HepG2 (cell line): ENCODE measurements around the gene AKNA. TPM values are rescaled to one million over a fixed set of nuclear protein-coding genes. Genes with fewer than 3 reads are reported as not detected.
A peak's percentile ranks its signal among the peaks of the same experiment; 100 is the strongest.

Source experiments
- ATAC-seq: fragments of 200-7000 bp; cut with Tn5 transposase; 3 replicates; pipeline ENCODE4 v1.9.1; 2020; ENCODE audit warnings: mild to moderate bottlenecking, moderate library complexity
- BruUV-seq: library from RNA; stranded (reverse); fragments of 400-500 nt; replicated peaks from 2 replicates; lab custom pipeline; 2021; lab: Mats Ljungman, UMichigan
- CTCF ChIA-PET: fragments of 300-600 bp; formaldehyde crosslinking; extraction: SDS; loops from one replicate; lab custom pipeline; 2021; ENCODE audit warnings: low total read pairs, inconsistent platforms, low intra/inter-chr PET ratio; lab: Yijun Ruan, JAX
- POLR2A ChIA-PET: fragments of 350-600 bp; sonication (Branson Sonifier 250); formaldehyde crosslinking; loops from one replicate; lab custom pipeline; 2020; ENCODE audit warnings: antibody characterized with exemption, inconsistent platforms; lab: Yijun Ruan, JAX
- DNase-seq: peaks from one replicate; pipeline ENCODE4 v3.0.0-alpha.2; 2015; ENCODE audit warnings: low spot score
- FAIRE-seq: peaks from 3 replicates; lab custom pipeline; 2011; peaks lifted over from hg19 to GRCh38; lab: Jason Lieb, UNC
- H2AFZ ChIP-seq: one replicate; pipeline ENCODE4 v1.6.1; 2011; ENCODE audit warnings: low read length, inconsistent platforms
- H3K27ac ChIP-seq: fragments of 300-600 bp; 3 replicates; pipeline ENCODE4 v1.8.0; 2011; ENCODE audit warnings: mixed run types, mild to moderate bottlenecking, mixed read lengths, low read length, inconsistent platforms; ENCODE audit not compliant: insufficient read depth; ENCODE audit errors: extremely low read length
- H3K27me3 ChIP-seq, 2 experiments: fragments of 200-600 bp in 1 of 2; 2 replicates in 1 of 2; 3 replicates in 1 of 2; pipeline versions ENCODE4 v1.6.0 to v1.8.0; 2011; ENCODE audit warnings: low read length in 2 of 2, mild to moderate bottlenecking in 2 of 2, moderate library complexity in 2 of 2, inconsistent platforms in 1 of 2; ENCODE audit not compliant: insufficient read depth in 2 of 2, control insufficient read depth in 1 of 2
- H3K36me3 ChIP-seq, 2 experiments: fragments of 200-600 bp in 1 of 2; replicated peaks in 1 of 2; 2 replicates in 1 of 2; 3 replicates in 1 of 2; pipeline versions ENCODE4 v1.5.1 to v1.8.0; 2011; ENCODE audit warnings: low read length in 2 of 2, inconsistent platforms in 1 of 2; ENCODE audit not compliant: insufficient read depth in 2 of 2, control insufficient read depth in 1 of 2
- H3K4me1 ChIP-seq: 2 replicates; pipeline ENCODE4 v1.5.1; 2012; ENCODE audit warnings: low read length, inconsistent platforms; ENCODE audit not compliant: insufficient read depth
- H3K4me2 ChIP-seq: 2 replicates; pipeline ENCODE4 v1.6.0; 2011; ENCODE audit warnings: low read depth, low read length, inconsistent platforms
- H3K4me3 ChIP-seq, 3 experiments: fragments of 200-600 bp in 1 of 3; sonication (generic), shearing (Covaris generic) in 1 of 3; replicated peaks in 1 of 3; 2 replicates each; pipeline ENCODE4 v1.5.1; 2011 to 2016; ENCODE audit warnings: low read length in 3 of 3, inconsistent platforms in 2 of 3, low read depth in 2 of 3, mild to moderate bottlenecking in 2 of 3, control low read depth in 1 of 3, mixed read lengths in 1 of 3; ENCODE audit not compliant: insufficient read depth in 1 of 3
- H3K79me2 ChIP-seq: one replicate; pipeline ENCODE4 v1.6.1; 2011; ENCODE audit warnings: low read length, inconsistent platforms; ENCODE audit not compliant: insufficient read depth
- H3K9ac ChIP-seq: 2 replicates; pipeline ENCODE4 v1.6.0; 2011; ENCODE audit warnings: mild to moderate bottlenecking, low read depth, low read length, inconsistent platforms; ENCODE audit not compliant: insufficient read depth
- H3K9me3 ChIP-seq: 2 replicates; pipeline ENCODE4 v1.5.1; 2012; ENCODE audit warnings: mild to moderate bottlenecking, low read length
- H4K20me1 ChIP-seq: 2 replicates; pipeline ENCODE4 v1.6.0; 2011; ENCODE audit warnings: inconsistent platforms, mild to moderate bottlenecking, low read length, moderate library complexity; ENCODE audit not compliant: insufficient read depth
- AGO1 ChIP-seq: fragments of 200-400 bp; formaldehyde crosslinking; IDR thresholded peaks from 2 replicates; pipeline ENCODE4 v1.6.1; 2017; ENCODE audit warnings: mild to moderate bottlenecking, low read depth, low read length, moderate library complexity; ENCODE audit not compliant: poor library complexity, severe bottlenecking
- AKAP8 ChIP-seq: sonication (generic); formaldehyde crosslinking; IDR thresholded peaks from 2 replicates; pipeline ENCODE4 v1.5.1; 2020; ENCODE audit warnings: mild to moderate bottlenecking, missing genetic modification reagents
- SMC3 ChIP-seq: IDR thresholded peaks from 2 replicates; pipeline ENCODE4 v1.6.1; 2011; ENCODE audit warnings: low read length, improper control_type of control experiment
- ZMYM2 ChIP-seq: sonication (generic); formaldehyde crosslinking; IDR thresholded peaks from 2 replicates; pipeline ENCODE4 v1.8.0; 2022; ENCODE audit warnings: mild to moderate bottlenecking, missing genetic modification reagents
- ZNF564 ChIP-seq: sonication (generic); formaldehyde crosslinking; IDR thresholded peaks from 2 replicates; pipeline ENCODE4 v1.8.1; 2023; ENCODE audit warnings: mild to moderate bottlenecking, missing genetic modification reagents
- WGBS: methylation state at CpG from one replicate; pipeline ENCODE4 v1.1.6; 2017; ENCODE audit warnings: low lambda C conversion rate; 5-methylcytosine and 5-hydroxymethylcytosine counted together
- in situ Hi-C: cut with HindIII; loops from 2 replicates; pipeline ENCODE4 v1.10.0; 2017; ENCODE audit warnings: low pct_unique_long_range_greater_than_20kb; ENCODE audit not compliant: extremely low pct_ligation_motif_present
- intact Hi-C: fragments of 100-400 bp; cut with micrococcal nuclease; formaldehyde crosslinking; loops from one replicate; pipeline ENCODE4 v1.10.0; 2022; ENCODE audit not compliant: unreplicated experiment
- polyA plus RNA-seq, 8 experiments: library from polyadenylated mRNA; depleted of rRNA in 3 of 8; stranded (reverse) in 7 of 8; unstranded in 1 of 8; fragments of >200 nt; fragmentation: Illumina TruSeq in 4 of 8; extraction: Trizol in 4 of 8; gene quantifications; 2 replicates each; pipeline versions ENCODE4 v1.2.1 to v1.2.3, GENCODE V29; 2011 to 2016; ENCODE audit warnings: low read depth in 4 of 8, missing spikeins in 1 of 8, mixed read lengths in 1 of 8; ENCODE audit not compliant: insufficient read depth in 1 of 8
- total RNA-seq, 5 experiments: library from RNA; depleted of rRNA; stranded (reverse); fragments of >200 nt; fragmentation: Illumina TruSeq; extraction: Trizol; gene quantifications; 2 replicates each; pipeline ENCODE4 v1.2.3, GENCODE V29; 2016; ENCODE audit warnings: low read depth in 1 of 5
- TF ChIP-seq, protein P1 (sequence below), 2 experiments: sonication (generic) in 1 of 2; formaldehyde crosslinking in 1 of 2; IDR thresholded peaks; 2 replicates each; pipeline versions ENCODE4 v1.4.0 to v1.6.1; 2018 to 2020; ENCODE audit warnings: missing genetic modification reagents in 2 of 2, borderline replicate concordance in 1 of 2, low read depth in 1 of 2, mild to moderate bottlenecking in 1 of 2, missing biosample characterization in 1 of 2

The AKNA gene
- total and polyA plus RNA-seq, 2 of the 13 experiments (the other 11 are each of a cell fraction or from before 2014, with no cell fraction given), result 3.0 to 3.1 TPM

DNA sequence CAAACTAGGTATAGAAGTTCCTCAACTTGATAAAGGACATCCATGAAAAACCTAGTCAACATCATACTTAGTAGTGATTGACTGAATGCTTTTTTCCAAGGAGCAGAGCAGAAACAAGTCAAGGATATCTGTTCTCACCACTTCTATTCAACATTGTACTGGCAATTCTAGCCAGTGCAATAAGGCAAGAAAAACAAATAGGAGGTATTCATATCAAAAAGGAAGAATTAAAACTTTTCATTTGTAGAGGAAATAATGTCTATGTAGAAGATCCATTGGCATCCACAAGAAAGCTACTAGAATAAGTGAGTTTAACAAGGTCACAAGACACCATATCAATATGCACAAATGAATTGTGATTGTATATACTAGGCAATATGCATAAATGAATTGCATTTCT, 93.1 kb downstream of the AKNA start (continued):
- TF ChIP-seq, protein P1, sequence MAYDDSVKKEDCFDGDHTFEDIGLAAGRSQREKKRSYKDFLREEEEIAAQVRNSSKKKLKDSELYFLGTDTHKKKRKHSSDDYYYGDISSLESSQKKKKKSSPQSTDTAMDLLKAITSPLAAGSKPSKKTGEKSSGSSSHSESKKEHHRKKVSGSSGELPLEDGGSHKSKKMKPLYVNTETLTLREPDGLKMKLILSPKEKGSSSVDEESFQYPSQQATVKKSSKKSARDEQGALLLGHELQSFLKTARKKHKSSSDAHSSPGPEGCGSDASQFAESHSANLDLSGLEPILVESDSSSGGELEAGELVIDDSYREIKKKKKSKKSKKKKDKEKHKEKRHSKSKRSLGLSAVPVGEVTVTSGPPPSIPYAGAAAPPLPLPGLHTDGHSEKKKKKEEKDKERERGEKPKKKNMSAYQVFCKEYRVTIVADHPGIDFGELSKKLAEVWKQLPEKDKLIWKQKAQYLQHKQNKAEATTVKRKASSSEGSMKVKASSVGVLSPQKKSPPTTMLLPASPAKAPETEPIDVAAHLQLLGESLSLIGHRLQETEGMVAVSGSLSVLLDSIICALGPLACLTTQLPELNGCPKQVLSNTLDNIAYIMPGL (CRISPR knock-in tag; IDR thresholded peaks at IDR 0.05; ENCODE audit: borderline replicate concordance in 1 of 2, low read depth in 1 of 2), result no peak
- TF ChIP-seq ZMYM2 (CRISPR knock-in tag) (0 out of 2 replicates have a peak, but pooled peaks have one; percentile 46), AKAP8 (CRISPR knock-in tag) (no peak), SMC3 (no peak)
- TF ChIP-seq, all 625 proteins: peak for 2

DNA sequence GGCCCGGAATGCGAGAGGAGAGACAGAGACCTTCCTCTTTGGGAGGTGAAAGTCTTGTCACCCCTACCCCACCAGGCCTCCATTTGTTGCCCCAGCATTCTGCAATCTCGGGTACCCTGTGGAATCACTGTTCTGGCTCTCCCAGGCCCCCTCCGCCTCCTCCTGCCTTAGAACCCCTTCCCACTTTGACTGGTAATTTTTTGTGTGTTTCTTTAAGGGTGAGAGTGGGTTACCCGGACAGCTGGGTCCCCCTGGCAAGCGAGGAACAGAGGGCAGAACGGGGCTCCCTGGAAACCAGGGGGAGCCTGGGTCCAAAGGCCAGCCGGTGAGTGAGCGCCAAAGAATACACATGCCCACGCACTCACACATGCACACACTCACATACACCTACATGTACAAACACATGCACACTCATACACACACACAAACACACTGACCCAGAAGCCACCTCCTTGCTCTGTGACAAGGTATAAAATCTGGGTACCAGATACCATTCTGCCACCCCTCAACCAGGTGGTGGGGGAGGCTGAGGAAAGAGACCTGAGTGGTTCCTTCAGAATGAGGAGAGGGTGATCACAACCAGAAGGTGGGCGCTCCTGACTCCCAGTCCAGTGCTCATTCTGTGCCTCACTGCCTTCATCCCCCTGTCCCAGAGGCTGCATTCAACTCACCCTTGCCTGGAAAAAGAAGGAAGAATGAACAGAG, 95.7 kb downstream of the AKNA start:
- H3K9me3 ChIP-seq, result peaks cover 10% of the 10 kb centered on the region
- no peak overlapping the region for H3K9ac ChIP-seq
- H3K27ac ChIP-seq, result no peak overlapping the region
- POLR2A ChIA-PET, result interaction anchor here (1.3 to 3.2 kb wide), 4 partner anchors 138 to 210 kb away, joined by 5 to 24 read pairs (median 8); no protein-coding TSS in a partner anchor
- intact Hi-C loops (loop anchor here (1.0 to 5.0 kb wide), 3 partner anchors 135 to 210 kb away; partner anchors contain the start of gene COL27A1), in situ Hi-C loops (loop anchor here (5.0 kb wide), 3 partner anchors 135 to 485 kb away; partner anchors contain the start of genes COL27A1 and KIF12)
- CTCF ChIA-PET, result interaction anchor here (1.9 kb wide), 1 partner anchor 184 kb away, joined by 21 read pairs; no protein-coding TSS in a partner anchor
- no peak overlapping the region for H2AFZ ChIP-seq
- H4K20me1 ChIP-seq, result no peaks in the 10 kb centered on the region
- no peak overlapping the region for H3K4me3 ChIP-seq
- peaks cover 31 to 78% of the 10 kb centered on the region in 2 experiments for H3K36me3 ChIP-seq
- no peaks in the 10 kb centered on the region for H3K79me2 ChIP-seq
- no TSS peak for BruUV-seq
- no peak overlapping the region for H3K4me2 ChIP-seq
- WGBS, result 96% methylated on average over 11 of the region's 11 CpGs
- no peaks in the 10 kb centered on the region for H3K4me1 ChIP-seq
- H3K27me3 ChIP-seq, result no peaks in the 10 kb centered on the region
- ATAC-seq (no peak), FAIRE-seq (no peak), DNase-seq (no peak)
- TF ChIP-seq ZNF564 (no peak), AGO1 (no peak)
